ENCODE results near the gene KRTAP1-5. TPM values are rescaled to one million over a fixed set of nuclear protein-coding genes. Genes with fewer than 3 reads are reported as not detected.

The KRTAP1-5 gene
- total and polyA plus RNA-seq, 2 donors (not counting 1 experiment from before 2014, with no cell fraction given): not detected

DNA sequence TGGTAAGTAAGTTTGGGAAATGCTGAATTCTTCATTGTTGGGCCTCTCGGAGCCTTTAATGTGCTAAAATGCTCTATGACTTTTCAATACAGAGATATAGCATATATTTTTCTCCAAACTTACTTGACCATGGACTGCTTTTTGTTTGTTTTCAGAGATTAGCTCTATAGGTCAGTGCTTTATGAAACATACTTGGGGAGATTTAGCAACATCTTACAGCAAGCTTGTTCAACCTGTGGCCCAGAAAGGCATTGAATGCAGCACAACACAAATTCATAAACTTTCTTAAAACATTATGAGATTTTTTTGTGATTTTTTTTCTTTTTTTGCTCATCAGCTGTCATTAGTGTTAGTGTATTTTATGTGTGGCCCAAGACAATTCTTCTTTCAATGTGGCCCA lies 17.1 kb downstream of the KRTAP1-5 start:
- H3K27me3 ChIP-seq (replicated peaks in 1 of 4; ENCODE audit: control extremely low read depth in 1 of 4, control insufficient read depth in 3 of 4, insufficient read depth in 4 of 4, low read length in 3 of 4): no peaks in the 10 kb centered on the region
- no peak overlapping the region for H3K9ac ChIP-seq (ENCODE audit: low read length)
- H3K4me2 ChIP-seq (replicated peaks; ENCODE audit: low read depth, low read length, poor library complexity, severe bottlenecking): no peak overlapping the region
- H4K20me1 ChIP-seq (ENCODE audit: control insufficient read depth, insufficient read depth, low read length, poor library complexity, severe bottlenecking): no peaks in the 10 kb centered on the region
- POLR2A ChIA-PET: no interaction called here
- H2AFZ ChIP-seq (ENCODE audit: insufficient read depth, low read depth, low read length, poor library complexity, severe bottlenecking): no peak overlapping the region
- intact Hi-C loops (cut with micrococcal nuclease): no loop called here
- Mint-ChIP-seq H3K27me3 (peaks cover 12% of the 10 kb centered on the region), H3K4me3 (no peak overlapping the region), H3K9me3 (ENCODE audit: insufficient read depth) (no peaks in the 10 kb centered on the region), H3K4me1 (no peaks in the 10 kb centered on the region), H3K27ac (no peak overlapping the region)
- H3K79me2 ChIP-seq (ENCODE audit: control insufficient read depth, insufficient read depth, low read length): no peaks in the 10 kb centered on the region
- CTCF ChIA-PET: interaction anchor here (0.6 kb wide), 1 partner anchor 630 kb away, joined by 3 read pairs; no protein-coding TSS in a partner anchor
- no peaks in the 10 kb centered on the region for H3K9me3 ChIP-seq (ENCODE audit: control extremely low read depth in 1 of 3, control insufficient read depth in 2 of 3, insufficient read depth in 1 of 3, low read length in 2 of 3)
- TF ChIP-seq, protein P1, sequence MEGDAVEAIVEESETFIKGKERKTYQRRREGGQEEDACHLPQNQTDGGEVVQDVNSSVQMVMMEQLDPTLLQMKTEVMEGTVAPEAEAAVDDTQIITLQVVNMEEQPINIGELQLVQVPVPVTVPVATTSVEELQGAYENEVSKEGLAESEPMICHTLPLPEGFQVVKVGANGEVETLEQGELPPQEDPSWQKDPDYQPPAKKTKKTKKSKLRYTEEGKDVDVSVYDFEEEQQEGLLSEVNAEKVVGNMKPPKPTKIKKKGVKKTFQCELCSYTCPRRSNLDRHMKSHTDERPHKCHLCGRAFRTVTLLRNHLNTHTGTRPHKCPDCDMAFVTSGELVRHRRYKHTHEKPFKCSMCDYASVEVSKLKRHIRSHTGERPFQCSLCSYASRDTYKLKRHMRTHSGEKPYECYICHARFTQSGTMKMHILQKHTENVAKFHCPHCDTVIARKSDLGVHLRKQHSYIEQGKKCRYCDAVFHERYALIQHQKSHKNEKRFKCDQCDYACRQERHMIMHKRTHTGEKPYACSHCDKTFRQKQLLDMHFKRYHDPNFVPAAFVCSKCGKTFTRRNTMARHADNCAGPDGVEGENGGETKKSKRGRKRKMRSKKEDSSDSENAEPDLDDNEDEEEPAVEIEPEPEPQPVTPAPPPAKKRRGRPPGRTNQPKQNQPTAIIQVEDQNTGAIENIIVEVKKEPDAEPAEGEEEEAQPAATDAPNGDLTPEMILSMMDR (IDR thresholded peaks at IDR 0.05): no peak
- TF ChIP-seq EZH2 (IDR thresholded peaks at IDR 0.05; ENCODE audit: borderline replicate concordance, insufficient read depth, low read depth, low read length, poor library complexity, severe bottlenecking): no peak
- no CpG with 5 or more reads among the region's 1 CpG for WGBS (ENCODE audit: insufficient coverage)
- H3K27ac ChIP-seq (ENCODE audit: low read length in 2 of 2): no peak overlapping the region
- no peaks in the 10 kb centered on the region for H3K4me1 ChIP-seq (ENCODE audit: control insufficient read depth in 2 of 2, insufficient read depth in 2 of 2, low read length in 2 of 2)
- no peak for ATAC-seq (ENCODE audit: low read depth)
- H3K36me3 ChIP-seq (replicated peaks in 1 of 2; ENCODE audit: control extremely low read depth in 1 of 2, control insufficient read depth in 1 of 2, extremely low read depth in 1 of 2, insufficient read depth in 2 of 2, low read length in 1 of 2): no peaks in the 10 kb centered on the region
- DNase-seq: no peak
- H3K4me3 ChIP-seq (ENCODE audit: control extremely low read depth in 1 of 5, extremely low read depth in 1 of 5, insufficient read depth in 1 of 5, low read depth in 2 of 5, low read length in 4 of 5): no peak overlapping the region

GRCh38 chr17:41009301-41009760 lies 17.7 kb downstream of the KRTAP1-5 start:
- Histone ChIP-seq H3K4me2 (replicated peaks; ENCODE audit: low read depth, low read length, poor library complexity, severe bottlenecking) (no peak overlapping the region), H3K4me3 (ENCODE audit: control extremely low read depth in 1 of 5, extremely low read depth in 1 of 5, insufficient read depth in 1 of 5, low read depth in 2 of 5, low read length in 4 of 5) (no peak overlapping the region), H2AFZ (ENCODE audit: insufficient read depth, low read depth, low read length, poor library complexity, severe bottlenecking) (no peak overlapping the region), H3K9ac (ENCODE audit: low read length) (no peak overlapping the region), H3K36me3 (replicated peaks in 1 of 2; ENCODE audit: control extremely low read depth in 1 of 2, control insufficient read depth in 1 of 2, extremely low read depth in 1 of 2, insufficient read depth in 2 of 2, low read length in 1 of 2) (no peaks in the 10 kb centered on the region), H3K4me1 (ENCODE audit: control insufficient read depth in 2 of 2, insufficient read depth in 2 of 2, low read length in 2 of 2) (no peaks in the 10 kb centered on the region), H3K27me3 (replicated peaks in 1 of 4; ENCODE audit: control extremely low read depth in 1 of 4, control insufficient read depth in 3 of 4, insufficient read depth in 4 of 4, low read length in 3 of 4) (no peaks in the 10 kb centered on the region), H3K27ac (ENCODE audit: low read length in 2 of 2) (no peak overlapping the region), H3K9me3 (ENCODE audit: control extremely low read depth in 1 of 3, control insufficient read depth in 2 of 3, insufficient read depth in 1 of 3, low read length in 2 of 3) (no peaks in the 10 kb centered on the region), H4K20me1 (ENCODE audit: control insufficient read depth, insufficient read depth, low read length, poor library complexity, severe bottlenecking) (no peaks in the 10 kb centered on the region), H3K79me2 (ENCODE audit: control insufficient read depth, insufficient read depth, low read length) (no peaks in the 10 kb centered on the region)
- CTCF ChIA-PET: interaction anchor here (0.6 kb wide), 1 partner anchor 631 kb away, joined by 3 read pairs; no protein-coding TSS in a partner anchor
- Mint-ChIP-seq H3K4me1 (no peaks in the 10 kb centered on the region), H3K4me3 (no peak overlapping the region), H3K9me3 (ENCODE audit: insufficient read depth) (no peaks in the 10 kb centered on the region), H3K27me3 (peaks cover 15% of the 10 kb centered on the region), H3K27ac (no peak overlapping the region)
- ATAC-seq (ENCODE audit: low read depth) (no peak), DNase-seq (no peak)
- POLR2A ChIA-PET: no interaction called here
- no CpG with 5 or more reads among the region's 4 CpGs for WGBS (ENCODE audit: insufficient coverage)
- intact Hi-C loops (cut with micrococcal nuclease): no loop called here
- TF ChIP-seq EZH2 (IDR thresholded peaks at IDR 0.05; ENCODE audit: borderline replicate concordance, insufficient read depth, low read depth, low read length, poor library complexity, severe bottlenecking): no peak
- TF ChIP-seq, protein P1 (IDR thresholded peaks at IDR 0.05): no peak

Measured in B cell (primary cell).